SU-DHL-6 (cell line): Measurements from ENCODE around the gene PRKAB1.

Source experiments
- H2AFZ ChIP-seq: fragments of 200-600 bp; sonication (generic); 2 replicates; pipeline ENCODE4 v1.6.1; 2014; ENCODE audit warnings: low read depth, mild to moderate bottlenecking, moderate library complexity, mixed read lengths, antibody characterized with exemption, low read length; ENCODE audit not compliant: severe bottlenecking
- H3F3A ChIP-seq: fragments of 200-600 bp; shearing (Covaris generic); 2 replicates; pipeline ENCODE4 v1.6.0; 2016; ENCODE audit warnings: antibody characterized with exemption, mild to moderate bottlenecking; ENCODE audit not compliant: insufficient read depth
- H3K27ac ChIP-seq: fragments of 200-600 bp; sonication (generic); 2 replicates; pipeline ENCODE4 v1.5.1; 2016; ENCODE audit warnings: low read depth, mild to moderate bottlenecking, low read length, moderate library complexity, mixed read lengths
- H3K27me3 ChIP-seq: fragments of 200-600 bp; sonication (generic), shearing (Covaris generic); 2 replicates; pipeline ENCODE4 v1.6.0; 2014; ENCODE audit warnings: mild to moderate bottlenecking, low read length
- H3K36me3 ChIP-seq: fragments of 200-600 bp; sonication (generic); 2 replicates; pipeline ENCODE4 v1.6.1; 2014; ENCODE audit warnings: mild to moderate bottlenecking, low read length, mixed read lengths
- H3K4me2 ChIP-seq: fragments of 300-600, 200-600 bp; shearing (Covaris generic), sonication (generic); 2 replicates; pipeline ENCODE4 v1.6.0; 2014; ENCODE audit warnings: low read length, low read depth, mild to moderate bottlenecking; ENCODE audit not compliant: poor library complexity, severe bottlenecking
- H3K4me3 ChIP-seq: fragments of 200-600 bp; sonication (generic); 2 replicates; pipeline ENCODE4 v1.5.1; 2014; ENCODE audit warnings: antibody characterized with exemption, low read length, mild to moderate bottlenecking, mixed read lengths; ENCODE audit not compliant: insufficient read depth, poor library complexity, severe bottlenecking
- H3K79me2 ChIP-seq: fragments of 200-600 bp; sonication (generic); 2 replicates; pipeline ENCODE4 v1.6.1; 2014; ENCODE audit warnings: mild to moderate bottlenecking, low read length, moderate library complexity; ENCODE audit not compliant: insufficient read depth
- H3K9ac ChIP-seq: fragments of 200-600 bp; sonication (generic); 2 replicates; pipeline ENCODE4 v1.7.0; 2014; ENCODE audit warnings: mild to moderate bottlenecking, low read length
- H3K9me2 ChIP-seq: fragments of 200-600 bp; sonication (generic); replicated peaks from 2 replicates; pipeline ENCODE4 v1.6.1; 2014; ENCODE audit warnings: low read length; ENCODE audit not compliant: insufficient read depth
- H3K9me3 ChIP-seq: fragments of 200-600 bp; sonication (generic); 2 replicates; pipeline ENCODE4 v1.6.1; 2014; ENCODE audit warnings: low read length, mixed read lengths; ENCODE audit not compliant: insufficient read depth
- H4K20me1 ChIP-seq: fragments of 200-600 bp; sonication (generic); 2 replicates; pipeline ENCODE4 v1.6.1; 2014; ENCODE audit warnings: low read depth, mild to moderate bottlenecking, antibody characterized with exemption, low read length, moderate library complexity, mixed read lengths
- EZH2phosphoT487 ChIP-seq: fragments of 200-600 bp; sonication (generic), shearing (Covaris generic); conservative IDR thresholded peaks from 2 replicates; pipeline ENCODE4 v1.6.1; 2018; ENCODE audit warnings: mild to moderate bottlenecking, antibody characterized with exemption, low read length, moderate library complexity, mixed read lengths
- TF ChIP-seq, protein P1 (sequence below): fragments of 200-600 bp; sonication (generic); IDR thresholded peaks from one replicate; pipeline ENCODE4 v1.5.1; 2017; ENCODE audit warnings: antibody characterized with exemption, mild to moderate bottlenecking, low read length, moderate library complexity; ENCODE audit not compliant: insufficient read depth, poor library complexity, severe bottlenecking

The PRKAB1 gene

DNA sequence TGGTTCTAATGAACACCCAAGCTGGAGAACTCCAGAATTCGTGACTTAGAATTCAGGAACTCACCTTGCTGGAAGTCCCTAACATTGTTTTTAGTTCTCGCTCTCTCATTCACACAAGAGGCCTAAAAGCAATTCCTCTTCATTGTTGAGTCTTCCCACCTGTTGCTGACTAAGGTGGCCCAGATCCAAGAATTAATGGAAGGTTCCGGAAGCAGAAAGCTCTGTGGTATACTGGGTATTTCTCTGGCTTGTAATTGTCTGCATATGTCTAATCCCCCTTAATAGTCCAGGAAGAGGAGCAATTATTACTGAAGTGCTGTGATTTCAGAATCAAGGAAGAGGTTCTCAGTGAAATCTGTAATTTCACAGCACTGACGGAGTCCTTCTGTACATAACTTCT lies 43.0 kb upstream of the PRKAB1 start:
- Histone ChIP-seq H3K4me3 (no peak overlapping the region), H4K20me1 (no peaks in the 10 kb centered on the region), H3K9ac (no peak overlapping the region), H3F3A (no peaks in the 10 kb centered on the region), H2AFZ (no peak overlapping the region), H3K36me3 (no peaks in the 10 kb centered on the region), H3K9me3 (no peaks in the 10 kb centered on the region), H3K27ac (no peak overlapping the region), H3K27me3 (no peaks in the 10 kb centered on the region), H3K79me2 (no peaks in the 10 kb centered on the region), H3K4me2 (no peak overlapping the region), H3K9me2 (no peaks in the 10 kb centered on the region)
- TF ChIP-seq, protein P1, sequence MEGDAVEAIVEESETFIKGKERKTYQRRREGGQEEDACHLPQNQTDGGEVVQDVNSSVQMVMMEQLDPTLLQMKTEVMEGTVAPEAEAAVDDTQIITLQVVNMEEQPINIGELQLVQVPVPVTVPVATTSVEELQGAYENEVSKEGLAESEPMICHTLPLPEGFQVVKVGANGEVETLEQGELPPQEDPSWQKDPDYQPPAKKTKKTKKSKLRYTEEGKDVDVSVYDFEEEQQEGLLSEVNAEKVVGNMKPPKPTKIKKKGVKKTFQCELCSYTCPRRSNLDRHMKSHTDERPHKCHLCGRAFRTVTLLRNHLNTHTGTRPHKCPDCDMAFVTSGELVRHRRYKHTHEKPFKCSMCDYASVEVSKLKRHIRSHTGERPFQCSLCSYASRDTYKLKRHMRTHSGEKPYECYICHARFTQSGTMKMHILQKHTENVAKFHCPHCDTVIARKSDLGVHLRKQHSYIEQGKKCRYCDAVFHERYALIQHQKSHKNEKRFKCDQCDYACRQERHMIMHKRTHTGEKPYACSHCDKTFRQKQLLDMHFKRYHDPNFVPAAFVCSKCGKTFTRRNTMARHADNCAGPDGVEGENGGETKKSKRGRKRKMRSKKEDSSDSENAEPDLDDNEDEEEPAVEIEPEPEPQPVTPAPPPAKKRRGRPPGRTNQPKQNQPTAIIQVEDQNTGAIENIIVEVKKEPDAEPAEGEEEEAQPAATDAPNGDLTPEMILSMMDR: no peak
- no peak for TF ChIP-seq EZH2phosphoT487

DNA sequence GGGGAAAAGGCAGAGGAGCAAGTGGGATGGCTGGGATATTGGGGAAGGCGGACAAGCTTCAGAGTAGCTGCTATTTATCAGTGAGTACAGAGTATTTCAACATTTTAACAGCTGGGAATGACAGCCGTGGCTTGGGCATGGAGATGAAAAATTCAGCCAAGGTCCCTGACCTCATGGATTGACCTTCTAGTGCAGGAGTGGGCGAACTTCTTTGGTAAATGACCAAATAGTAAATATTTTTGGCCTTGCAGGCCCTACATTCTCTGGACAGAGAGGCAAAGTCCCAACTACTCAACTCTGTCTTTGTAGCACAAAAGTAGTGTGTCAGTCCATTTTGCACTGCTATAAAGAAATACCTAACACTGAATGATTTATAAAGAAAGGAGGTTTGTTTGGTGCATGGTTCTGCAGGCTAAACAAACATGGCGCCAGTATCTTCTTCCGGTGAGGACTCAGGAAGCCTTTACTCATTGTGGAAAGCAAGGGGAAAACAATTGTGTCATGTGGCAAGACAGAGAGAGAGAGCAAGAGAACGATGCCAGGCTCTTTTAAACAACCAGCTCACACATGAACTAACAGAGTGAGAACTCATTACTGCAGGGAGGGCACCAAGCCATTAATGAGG lies 40.8 kb upstream of the PRKAB1 start:
- Histone ChIP-seq H3K27ac (no peak overlapping the region), H3K9me2 (no peaks in the 10 kb centered on the region), H3K79me2 (no peaks in the 10 kb centered on the region), H3K9ac (no peak overlapping the region), H3K4me3 (no peak overlapping the region), H3F3A (no peaks in the 10 kb centered on the region), H4K20me1 (no peaks in the 10 kb centered on the region), H3K9me3 (no peaks in the 10 kb centered on the region), H2AFZ (no peak overlapping the region), H3K36me3 (no peaks in the 10 kb centered on the region), H3K4me2 (no peak overlapping the region), H3K27me3 (no peaks in the 10 kb centered on the region)
- TF ChIP-seq, protein P1: no peak
- TF ChIP-seq EZH2phosphoT487: no peak

DNA sequence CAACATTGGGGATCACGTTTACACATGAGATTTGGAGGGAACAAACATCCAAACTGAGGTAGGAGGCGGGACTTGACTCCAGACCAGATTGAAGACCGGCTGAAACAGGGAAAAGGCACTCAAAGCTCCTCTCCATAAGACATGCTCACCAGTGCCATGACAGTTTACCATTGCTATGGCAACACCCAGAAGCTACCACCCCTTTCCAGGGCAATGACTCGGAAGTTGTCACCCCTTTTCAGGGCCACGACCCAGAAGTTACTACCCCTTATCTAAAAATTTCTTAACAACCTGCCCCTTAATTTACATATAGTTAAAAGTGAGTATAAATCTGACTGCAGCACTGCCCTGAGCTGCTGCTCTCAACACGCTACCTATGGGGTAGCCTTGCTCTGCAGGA lies 40.2 kb upstream of the PRKAB1 start:
- no peak for TF ChIP-seq EZH2phosphoT487
- TF ChIP-seq, protein P1: no peak
- H3K9me3 ChIP-seq: no peaks in the 10 kb centered on the region
- no peaks in the 10 kb centered on the region for H3K9me2 ChIP-seq
- no peak overlapping the region for H3K4me3 ChIP-seq
- H3K27me3 ChIP-seq: no peaks in the 10 kb centered on the region
- H3K4me2 ChIP-seq: no peak overlapping the region
- H3K36me3 ChIP-seq: no peaks in the 10 kb centered on the region
- H3K79me2 ChIP-seq: no peaks in the 10 kb centered on the region
- H2AFZ ChIP-seq: no peak overlapping the region
- H4K20me1 ChIP-seq: no peaks in the 10 kb centered on the region
- H3F3A ChIP-seq: no peaks in the 10 kb centered on the region
- no peak overlapping the region for H3K27ac ChIP-seq
- H3K9ac ChIP-seq: no peak overlapping the region
